Heart right ventricle (tissue), 16 donors: ENCODE measurements around the gene POU6F2. TPM values are rescaled to one million over a fixed set of nuclear protein-coding genes. Genes with fewer than 3 reads are reported as not detected.

Experiments
- ATAC-seq, 8 donors: fragments of 200-7000 bp; cut with Tn5 transposase; one replicate each; pipeline ENCODE4 v1.9.1; 2020; ENCODE audit warnings: mild to moderate bottlenecking in 8 of 8, moderate library complexity in 8 of 8, moderate number of reproducible peaks in 1 of 8
- DNase-seq, 2 donors: peaks; one replicate each; pipeline ENCODE4 v3.0.0-alpha.2; 2020
- H3K27ac ChIP-seq, 10 donors: fragments of 200-600 bp; sonication (generic) in 2 of 10; one replicate each; pipeline versions ENCODE4 v1.5.0 to v1.8.0; 2020 to 2022; ENCODE audit warnings: mild to moderate bottlenecking in 3 of 10
- H3K27me3 ChIP-seq, 7 donors: fragments of 200-600 bp; one replicate each; pipeline ENCODE4 v1.8.0; 2021 to 2022; ENCODE audit warnings: mild to moderate bottlenecking in 2 of 7
- H3K36me3 ChIP-seq, 9 donors: fragments of 200-600 bp; sonication (generic) in 1 of 9; one replicate each; pipeline versions ENCODE4 v1.5.0 to v1.8.0; 2020 to 2022; ENCODE audit warnings: mild to moderate bottlenecking in 2 of 9
- H3K4me1 ChIP-seq, 9 donors: fragments of 200-600 bp; sonication (generic) in 1 of 9; one replicate each; pipeline versions ENCODE4 v1.5.0 to v1.8.0; 2020 to 2022; ENCODE audit warnings: mild to moderate bottlenecking in 4 of 9
- H3K4me3 ChIP-seq, 10 donors: fragments of 200-600 bp; sonication (generic) in 2 of 10; one replicate each; pipeline versions ENCODE4 v1.5.0 to v1.8.0; 2020 to 2022; ENCODE audit warnings: mild to moderate bottlenecking in 7 of 10, moderate library complexity in 2 of 10
- H3K9me3 ChIP-seq, 11 donors: fragments of 200-600 bp in 10 of 11; sonication (generic) in 2 of 11; one replicate each; pipeline versions ENCODE4 v1.5.0 to v1.8.0; 2013 to 2022; ENCODE audit warnings: mild to moderate bottlenecking in 2 of 11, control low read depth in 1 of 11, moderate library complexity in 1 of 11
- WGBS, 2 donors: extraction: QIAGEN DNeasy Blood & Tissue Kit; methylation state at CpG; one replicate each; pipeline ENCODE4 v1.1.7; 2013; ENCODE audit warnings: inconsistent platforms in 1 of 2; 5-methylcytosine and 5-hydroxymethylcytosine counted together
- intact Hi-C, 10 donors: fragments of 100-400 bp; cut with DNase I; formaldehyde crosslinking; loops; one replicate each; pipeline versions ENCODE4 v1.11.1 to v1.14.2; 2022
- polyA plus RNA-seq, 2 donors: library from polyadenylated mRNA; stranded (reverse); fragments of 200-250 nt; gene quantifications; one replicate each; pipeline ENCODE4 v1.2.3, GENCODE V29; 2013
- total RNA-seq, 10 donors: library from RNA; stranded (reverse); fragmentation: NEBNext Ultra II Directional in 3 of 10; extraction: Animal tissue kit (Norgen Biotek cat#: 25700) in 3 of 10; gene quantifications; one replicate each; pipeline versions ENCODE4 v1.2.1 to v1.2.4, GENCODE V29; 2021 to 2023
- TF ChIP-seq, protein P1 (sequence below), 9 donors: fragments of 200-600 bp; sonication (generic) in 2 of 9; IDR thresholded peaks; one replicate each; pipeline versions ENCODE4 v1.5.0 to v1.8.0; 2021 to 2022; ENCODE audit warnings: antibody characterized with exemption in 9 of 9, mild to moderate bottlenecking in 5 of 9, moderate library complexity in 1 of 9
- donor health status: Arrhythmogenic right ventricular cardiomyopathy.
- donor health status: ischemic (EF 13 %, LVEDD 7.1; RV severe dilation, severe dysfunction).
- donor health status: healthy with polysubstance abuse.
- donor health status: DM: no; HTN: yes; CAD: no.
- donor health status: DM: no; HTN: no; CAD: no.
- donor health status: ischemic (EF 25% LVEDD 6.9; RV normal size, moderate dysfunction).
- donor health status: ischemic (EF 25% LVEDD 5.7; RV mildly dilated, moderate dysfunction).
- donor health status: healthy.
- donor health status: DM: yes; HTN: yes; CAD: no.
- donor health status: Ischemic cardiomyopathy.
- donor health status: ischemic (EF 35%, LVEDD 5.7; RV mildly dilated, moderate dysfunction).
- donor health status: nonischemic (EF 11% LVEDD 7.7; RV severe dilation, severe dysfunction).
- donor health status: DM: yes; HTN: yes; CAD: no.
- donor health status: PGD.
- donor health status: ischemic (EF 29% LVEDD 5.4; RV normal size, mild dysfunction).
- donor health status: nonischemic (EF 23%, LVEDD 6.1; RV moderate dilation, normal function).

The POU6F2 gene
- total and polyA plus RNA-seq, 12 donors, result under 0.01 to 0.83 (median 0.34) TPM

- DNase-seq, result no peak
- 94 to 97% methylated on average over 2 of the region's 2 CpGs for WGBS, 2 donors
- peaks cover 0 to 17% (median 5%) of the 10 kb centered on the region in 7 donors for H3K27me3 ChIP-seq
- no peak overlapping the region for H3K27ac ChIP-seq
- no peak overlapping the region for H3K4me3 ChIP-seq
- intact Hi-C loops, result no loop called here
- H3K4me1 ChIP-seq, result no peaks in the 10 kb centered on the region
- H3K36me3 ChIP-seq, result no peaks in the 10 kb centered on the region
- no peak for ATAC-seq
- H3K9me3 ChIP-seq, result peaks cover 0 to 2% (median 0%) of the 10 kb centered on the region in 11 donors
- TF ChIP-seq, protein P1, sequence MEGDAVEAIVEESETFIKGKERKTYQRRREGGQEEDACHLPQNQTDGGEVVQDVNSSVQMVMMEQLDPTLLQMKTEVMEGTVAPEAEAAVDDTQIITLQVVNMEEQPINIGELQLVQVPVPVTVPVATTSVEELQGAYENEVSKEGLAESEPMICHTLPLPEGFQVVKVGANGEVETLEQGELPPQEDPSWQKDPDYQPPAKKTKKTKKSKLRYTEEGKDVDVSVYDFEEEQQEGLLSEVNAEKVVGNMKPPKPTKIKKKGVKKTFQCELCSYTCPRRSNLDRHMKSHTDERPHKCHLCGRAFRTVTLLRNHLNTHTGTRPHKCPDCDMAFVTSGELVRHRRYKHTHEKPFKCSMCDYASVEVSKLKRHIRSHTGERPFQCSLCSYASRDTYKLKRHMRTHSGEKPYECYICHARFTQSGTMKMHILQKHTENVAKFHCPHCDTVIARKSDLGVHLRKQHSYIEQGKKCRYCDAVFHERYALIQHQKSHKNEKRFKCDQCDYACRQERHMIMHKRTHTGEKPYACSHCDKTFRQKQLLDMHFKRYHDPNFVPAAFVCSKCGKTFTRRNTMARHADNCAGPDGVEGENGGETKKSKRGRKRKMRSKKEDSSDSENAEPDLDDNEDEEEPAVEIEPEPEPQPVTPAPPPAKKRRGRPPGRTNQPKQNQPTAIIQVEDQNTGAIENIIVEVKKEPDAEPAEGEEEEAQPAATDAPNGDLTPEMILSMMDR (IDR thresholded peaks at IDR 0.05), result no peak
Observed at GRCh38 chr7:39384386-39384785, 406.7 kb downstream of the POU6F2 start.

DNA sequence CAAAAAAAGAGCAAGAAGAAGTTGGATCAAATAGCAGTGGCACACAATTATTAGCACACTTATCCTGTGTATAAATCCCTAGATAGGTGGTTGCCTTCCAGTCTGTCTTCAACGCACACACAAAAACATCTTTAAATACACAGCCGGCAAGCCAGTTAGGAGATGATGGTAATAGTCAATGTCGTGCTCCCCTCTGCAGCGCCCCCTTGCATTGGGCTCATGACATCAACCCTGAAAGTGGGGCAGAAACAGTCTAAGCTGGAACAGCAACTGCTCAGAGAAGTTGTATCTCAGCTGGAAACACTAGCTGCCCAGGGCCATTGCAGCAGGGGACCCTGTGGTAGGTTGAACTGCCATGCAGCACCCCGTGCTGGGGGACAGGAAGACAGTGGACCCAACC, 409.0 kb downstream of the POU6F2 start:
- 62 to 67% methylated on average over 5 of the region's 5 CpGs for WGBS, 2 donors
- intact Hi-C loops, result no loop called here
- Histone ChIP-seq H3K27me3 (peaks cover 0 to 29% (median 5%) of the 10 kb centered on the region in 7 donors), H3K4me1 (no peaks in the 10 kb centered on the region), H3K27ac (no peak overlapping the region), H3K36me3 (no peaks in the 10 kb centered on the region), H3K9me3 (peaks cover 0 to 2% (median 0%) of the 10 kb centered on the region in 11 donors), H3K4me3 (no peak overlapping the region)
- no peak for DNase-seq
- TF ChIP-seq, protein P1 (IDR thresholded peaks at IDR 0.05), result no peak
- ATAC-seq, result no peak

- TF ChIP-seq, protein P1 (IDR thresholded peaks at IDR 0.05), result no peak
- Histone ChIP-seq H3K27ac (no peak overlapping the region), H3K4me3 (no peak overlapping the region), H3K36me3 (no peaks in the 10 kb centered on the region), H3K9me3 (no peaks in the 10 kb centered on the region), H3K27me3 (peaks cover 0 to 33% (median 5%) of the 10 kb centered on the region in 7 donors), H3K4me1 (no peaks in the 10 kb centered on the region)
- DNase-seq (no peak), ATAC-seq (no peak)
- intact Hi-C loops, result no loop called here
- WGBS, 2 donors, result 79 to 86% methylated on average over 2 of the region's 2 CpGs
Observed at GRCh38 chr7:39392151-39392550, 414.4 kb downstream of the POU6F2 start.

DNA sequence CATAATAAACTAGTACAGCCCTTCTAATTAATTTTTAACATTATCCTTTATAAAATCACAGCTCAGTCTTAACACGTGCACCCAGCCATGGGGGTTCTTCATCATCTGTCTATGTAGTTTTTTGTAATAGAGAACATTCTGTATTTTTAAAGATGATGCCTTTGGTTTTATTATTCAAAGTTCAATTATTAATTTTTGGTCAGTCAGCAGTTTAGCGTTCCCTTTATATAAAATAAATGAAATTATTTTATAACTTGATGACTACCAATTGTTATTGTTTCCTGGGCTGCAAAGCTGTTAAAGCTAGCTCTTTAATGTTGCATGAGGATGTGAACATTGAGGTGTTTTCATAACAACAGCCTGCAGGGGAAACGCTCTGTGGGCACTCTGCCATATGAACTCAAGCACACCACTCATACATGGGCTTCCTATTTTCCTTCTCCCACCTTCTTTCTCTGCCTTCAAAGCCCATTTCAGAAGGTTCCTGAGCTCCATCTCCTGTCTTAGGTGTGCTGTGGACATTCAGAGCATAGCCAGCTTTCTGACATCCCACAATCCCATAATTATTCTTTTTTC, 416.5 kb downstream of the POU6F2 start:
- no peak for ATAC-seq

More for the DNA sequence above, 416.5 kb downstream of the POU6F2 start:
- intact Hi-C loops, result no loop called here
- no peaks in the 10 kb centered on the region for H3K4me1 ChIP-seq
- no peak for DNase-seq
- H3K36me3 ChIP-seq, result no peaks in the 10 kb centered on the region
- TF ChIP-seq, protein P1 (IDR thresholded peaks at IDR 0.05), result no peak
- no peak overlapping the region for H3K4me3 ChIP-seq
- 53 to 54% methylated on average over 3 of the region's 3 CpGs for WGBS, 2 donors
- H3K27ac ChIP-seq, result no peak overlapping the region
- peaks cover 0 to 33% (median 5%) of the 10 kb centered on the region in 7 donors for H3K27me3 ChIP-seq
- no peaks in the 10 kb centered on the region for H3K9me3 ChIP-seq
